NCI-H1092 (cell line): ENCODE data around the gene PATL2.
"Not testable (repeated sequence)": the region's sequence is repeated elsewhere in the genome, so short reads cannot be mapped to it uniquely, and the experiment has no call there.

Experiments used
- DNase-seq: peaks from one replicate; lab custom pipeline; 2025; lab: John Stamatoyannopoulos, UW

The PATL2 gene

GRCh38 chr15:44647036-44647435 is 64.1 kb downstream of the PATL2 start:
- DNase-seq, result no peak

GRCh38 chr15:44646460-44646859 is 64.7 kb downstream of the PATL2 start:
- no peak for DNase-seq

- DNase-seq, result no peak
Observed at GRCh38 chr15:44641651-44642050, 69.5 kb downstream of the PATL2 start.

- DNase-seq, result no peak
Observed at GRCh38 chr15:44636976-44637375, 74.1 kb downstream of the PATL2 start.

GRCh38 chr15:44633603-44634002 is 77.5 kb downstream of the PATL2 start:
- DNase-seq, result no peak

- not testable (repeated sequence) for DNase-seq
Observed at GRCh38 chr15:44625286-44625685, 85.8 kb downstream of the PATL2 start.

- DNase-seq, result no peak
Observed at GRCh38 chr15:44623178-44623577, 87.9 kb downstream of the PATL2 start.

- DNase-seq, result no peak
Observed at GRCh38 chr15:44620081-44620480, 91.0 kb downstream of the PATL2 start.

GRCh38 chr15:44616974-44617373 is 94.1 kb downstream of the PATL2 start:
- no peak for DNase-seq
